Esophagus mucosa (tissue), 1 donor: ENCODE data around the gene TK2. TPM values are rescaled to one million over a fixed set of nuclear protein-coding genes. Genes with fewer than 3 reads are reported as not detected.
A peak's percentile ranks its signal among the peaks of the same experiment; 100 is the strongest.

Experiments used
- ATAC-seq: fragments of 200-7000 bp; cut with Tn5 transposase; one replicate; pipeline ENCODE4 v1.9.1; 2020
- total RNA-seq: library from RNA; stranded (reverse); gene quantifications from one replicate; pipeline ENCODE4 v1.2.4, GENCODE V29; 2023
- donor health status: DM: yes; HTN: yes; CAD: no.

TK2 gene
- total RNA-seq, 1 donor from 2014 or later = 8.5 TPM

DNA sequence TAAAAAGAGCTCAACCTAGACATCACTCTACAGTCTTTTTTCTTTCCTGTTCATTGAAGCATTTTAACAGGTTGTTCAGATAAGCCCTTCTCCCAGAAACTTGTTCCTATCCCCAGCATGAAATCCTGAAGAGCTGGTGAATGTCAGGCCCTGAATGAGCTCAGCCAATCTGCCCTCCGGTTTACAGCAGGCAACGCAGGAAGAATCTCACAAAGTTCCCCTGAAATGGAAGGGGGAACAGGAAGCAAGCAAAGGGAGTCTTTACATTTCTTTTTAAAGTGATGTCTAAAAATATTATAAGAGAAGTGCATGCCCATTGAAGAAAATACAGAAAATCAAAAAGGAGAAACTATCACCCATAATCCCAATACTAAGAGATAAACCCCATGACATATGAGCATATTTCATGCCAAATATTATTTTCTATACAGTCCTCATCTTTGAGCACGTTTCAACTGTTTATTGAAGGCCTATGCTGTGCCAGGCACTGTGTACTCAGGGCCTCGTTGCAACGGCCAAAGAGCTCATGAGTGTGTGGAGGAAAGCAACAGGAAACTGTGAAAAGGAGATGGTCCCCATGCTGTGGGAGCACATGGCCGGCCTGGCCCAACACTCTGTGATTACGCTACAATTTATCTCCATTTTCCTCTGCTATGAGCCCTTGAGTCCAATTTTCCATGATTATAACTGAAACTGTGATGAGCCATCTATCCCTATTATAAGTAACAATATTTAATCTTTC, 5.7 kb downstream of the TK2 start:
- ATAC-seq = no peak

DNA sequence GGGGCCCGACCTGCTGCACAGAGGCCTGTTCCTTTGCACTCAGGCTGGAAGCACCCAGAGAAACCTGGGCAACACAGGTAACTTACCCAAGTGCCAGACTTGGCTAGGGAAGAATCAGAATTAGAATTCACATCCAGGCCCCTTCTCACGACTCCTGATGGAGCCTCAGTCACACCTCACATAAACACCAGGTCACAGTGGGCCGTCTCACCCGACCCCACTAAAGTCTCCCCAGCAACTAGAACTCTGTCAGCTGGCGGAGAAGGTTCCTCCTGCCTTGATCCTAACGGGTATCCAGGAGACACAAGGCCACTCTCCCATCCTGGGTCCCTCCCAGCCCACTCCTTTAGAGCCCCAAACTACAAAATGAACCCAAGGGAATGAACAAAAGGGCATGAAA, 6.4 kb downstream of the TK2 start:
- no peak for ATAC-seq

DNA sequence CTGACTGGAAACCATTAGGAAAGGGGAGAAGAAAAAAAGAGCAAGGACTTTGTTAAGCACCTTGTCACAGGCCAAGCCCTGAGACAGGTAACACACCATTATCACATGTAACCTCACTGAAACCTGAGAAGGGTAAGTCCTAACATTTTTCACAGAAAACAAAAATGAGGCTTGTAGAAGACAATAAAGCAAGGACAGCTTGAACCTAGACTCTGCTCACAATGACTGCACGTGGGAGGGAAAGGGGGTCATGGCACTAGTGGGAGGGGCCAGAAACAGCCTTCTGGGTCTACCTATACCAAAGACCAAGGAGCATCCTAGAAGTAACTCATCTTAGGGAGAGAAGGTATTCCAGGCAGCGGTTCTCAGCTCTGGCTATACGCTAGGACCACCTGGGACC, 7.5 kb downstream of the TK2 start:
- ATAC-seq = no peak

DNA sequence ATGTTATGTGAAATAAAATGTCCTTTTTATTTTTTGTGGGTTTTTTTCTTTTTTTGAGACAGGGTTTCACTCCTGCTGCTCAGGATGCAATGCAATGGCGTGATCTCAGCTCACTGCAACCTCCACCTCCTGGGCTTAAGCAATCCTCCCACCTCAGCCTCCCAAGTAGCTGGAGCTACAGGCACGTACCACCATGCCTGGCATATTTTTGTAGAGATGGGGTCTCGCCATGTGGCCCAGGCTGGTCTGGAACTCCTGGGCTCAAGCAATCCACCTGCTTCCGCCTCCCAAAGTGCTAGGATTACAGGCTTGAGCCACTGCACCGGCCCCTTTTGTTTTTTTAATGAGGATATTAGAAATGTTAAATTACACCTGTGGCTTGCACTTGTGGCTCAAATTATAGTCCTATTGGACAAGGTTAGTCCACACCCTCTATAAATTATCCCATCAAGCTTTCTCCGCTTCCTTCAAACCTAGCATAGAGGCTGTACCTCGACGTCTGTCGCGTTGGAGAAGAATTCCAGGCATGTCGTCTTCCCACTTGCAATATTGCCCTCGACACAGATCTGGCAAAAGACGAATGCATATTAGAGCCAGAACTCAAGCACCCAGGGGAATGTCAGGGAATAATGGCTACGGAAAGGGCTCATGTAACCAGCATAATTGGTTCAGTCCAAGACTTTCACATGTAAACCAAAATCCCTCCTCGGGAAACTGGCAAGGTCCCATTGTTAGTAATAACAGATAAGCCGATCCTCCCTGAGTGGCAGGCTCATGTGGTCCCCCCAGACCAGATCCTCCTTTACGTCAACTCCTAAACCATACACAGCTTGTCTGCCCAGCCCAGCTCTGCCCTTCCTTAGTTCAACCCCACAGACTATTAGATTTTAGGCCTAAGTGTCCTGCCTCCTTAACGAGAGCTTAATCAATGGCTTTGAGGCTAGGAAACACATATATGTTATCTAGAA, 8.2 kb downstream of the TK2 start:
- no peak for ATAC-seq

DNA sequence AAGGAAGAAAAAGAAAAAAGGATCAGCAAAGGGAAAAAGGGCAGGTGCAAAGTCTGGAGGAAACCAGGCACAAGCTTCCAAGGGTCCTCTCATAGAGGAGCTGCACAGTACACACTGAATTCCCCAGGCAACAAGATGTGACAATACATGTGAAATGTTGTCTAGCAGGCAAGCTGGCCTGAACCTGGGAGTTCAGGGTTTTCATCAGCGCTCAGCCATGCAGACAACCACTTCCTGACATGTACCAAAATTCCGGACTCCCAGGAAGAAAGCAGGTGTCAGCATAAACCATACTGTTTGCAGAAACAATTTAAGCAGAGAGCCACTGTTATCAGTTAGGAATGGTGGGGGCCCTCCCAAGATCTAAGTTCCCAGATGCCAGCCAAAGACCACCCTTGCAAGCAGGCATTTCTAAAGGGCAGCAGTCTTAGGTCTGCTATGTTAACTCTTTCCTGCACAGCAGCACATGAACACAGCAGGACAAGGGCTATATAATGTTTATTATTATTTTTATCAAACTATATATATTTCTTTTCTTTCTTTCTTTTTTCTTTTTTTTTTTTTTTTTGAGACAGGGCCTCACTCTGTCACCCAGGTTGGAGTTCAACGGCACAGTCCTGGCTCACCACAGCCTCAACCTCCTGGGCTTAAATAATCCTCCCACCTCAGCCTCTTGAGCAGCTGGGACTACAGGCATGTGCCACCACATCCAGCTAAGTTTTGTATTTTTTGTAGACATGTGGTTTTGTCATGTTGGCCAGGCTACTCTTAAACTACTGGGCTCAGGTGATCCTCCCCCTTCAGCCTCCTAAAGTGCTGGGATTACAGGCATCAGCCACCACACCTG, 10.1 kb downstream of the TK2 start:
- ATAC-seq = peak; percentile 19

DNA sequence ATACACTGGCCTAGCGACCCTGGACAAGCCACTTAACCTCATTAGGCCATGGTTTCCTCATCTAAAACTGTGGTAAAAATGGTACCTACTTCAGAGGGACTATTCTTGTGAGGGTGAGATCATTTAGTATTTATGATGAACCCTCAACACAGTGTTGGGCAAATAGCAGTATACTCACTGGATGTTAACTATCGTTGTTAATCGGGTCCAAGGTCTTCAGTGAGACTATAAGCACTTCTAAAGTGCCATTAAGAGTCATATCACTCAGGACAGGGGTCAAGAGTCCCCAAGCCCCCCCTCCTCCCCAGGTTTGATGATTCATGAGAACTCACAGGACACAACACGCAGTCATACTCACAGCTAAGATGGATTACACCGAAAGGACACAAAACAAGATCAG, 11.0 kb downstream of the TK2 start:
- no peak for ATAC-seq

DNA sequence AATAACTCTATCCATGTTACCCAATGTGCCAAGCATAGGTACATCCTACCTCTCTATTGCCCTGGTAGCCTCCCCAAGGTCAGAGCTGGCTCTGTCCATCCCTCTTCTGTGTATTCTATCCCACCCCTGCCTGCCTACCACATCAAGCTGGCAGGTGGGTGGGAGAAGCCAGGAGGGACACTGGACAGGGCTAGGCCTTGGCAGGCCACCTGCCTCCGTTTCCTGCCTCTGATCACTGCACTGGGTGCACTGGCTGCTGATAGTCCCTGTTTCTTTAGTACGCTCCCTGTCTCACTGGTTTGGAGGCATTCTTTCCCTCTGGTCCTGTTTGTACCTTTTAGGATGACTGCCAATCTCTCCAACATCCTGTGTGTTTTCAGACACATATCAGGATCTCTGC, 12.7 kb downstream of the TK2 start:
- ATAC-seq = no peak

DNA sequence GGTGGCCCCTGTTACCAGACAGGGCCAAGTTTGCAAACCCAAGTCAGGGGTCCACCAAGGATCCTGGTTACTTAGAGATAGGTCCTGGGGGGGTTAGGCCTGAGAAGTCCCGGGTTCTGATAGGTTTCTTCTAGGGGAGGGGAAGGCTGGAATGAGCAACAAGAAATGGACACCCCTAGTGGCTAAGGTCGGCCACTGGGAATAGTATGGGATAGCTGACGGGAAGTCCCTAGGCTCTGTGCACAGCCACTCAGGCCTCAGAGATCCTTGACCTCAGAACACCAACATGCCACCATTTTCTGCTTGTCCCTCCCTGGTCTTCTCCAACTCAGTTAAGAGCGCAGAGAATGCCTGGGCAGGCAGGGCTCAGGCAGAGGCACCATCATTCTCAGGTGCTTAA, 13.4 kb downstream of the TK2 start:
- no peak for ATAC-seq

DNA sequence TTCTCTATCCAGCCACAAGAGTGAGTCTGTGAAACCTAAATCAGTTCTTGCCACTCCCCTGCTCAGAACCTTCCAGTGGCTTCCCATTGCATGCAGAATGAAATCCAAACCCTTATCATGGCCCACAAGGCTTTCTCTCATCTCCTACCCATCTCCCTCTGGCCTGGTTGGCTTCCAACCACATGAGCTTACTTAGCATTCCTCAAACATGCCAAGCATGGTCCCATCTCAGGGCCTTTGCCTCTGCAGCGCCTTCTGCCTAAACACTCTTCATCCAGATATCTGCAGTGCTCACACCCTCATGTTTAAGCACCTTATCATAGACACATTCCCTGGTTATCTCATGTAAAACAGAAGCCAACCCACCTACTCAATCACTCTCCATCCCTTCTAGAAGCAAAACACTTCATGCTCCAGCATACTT, 15.5 kb downstream of the TK2 start:
- ATAC-seq = no peak

DNA sequence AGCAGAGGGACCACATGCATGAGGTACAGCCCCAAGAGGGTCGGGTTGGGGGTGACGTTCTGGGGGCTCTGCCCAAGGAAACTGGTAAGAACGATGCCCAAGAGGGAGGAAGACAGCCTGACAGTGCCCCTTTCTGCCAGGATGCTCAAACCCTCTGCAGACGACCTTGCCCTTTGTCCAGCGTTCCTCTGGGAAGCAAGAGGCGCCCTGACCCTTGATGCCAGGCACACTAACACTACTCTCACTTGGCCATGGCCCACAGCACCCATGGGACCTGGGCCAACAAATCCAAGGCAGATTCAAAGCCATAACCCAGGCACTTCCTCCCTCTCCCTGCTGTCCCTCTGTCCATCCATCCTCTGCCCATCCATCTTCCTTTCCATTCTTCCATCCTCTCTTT, 20.4 kb downstream of the TK2 start:
- no peak for ATAC-seq

DNA sequence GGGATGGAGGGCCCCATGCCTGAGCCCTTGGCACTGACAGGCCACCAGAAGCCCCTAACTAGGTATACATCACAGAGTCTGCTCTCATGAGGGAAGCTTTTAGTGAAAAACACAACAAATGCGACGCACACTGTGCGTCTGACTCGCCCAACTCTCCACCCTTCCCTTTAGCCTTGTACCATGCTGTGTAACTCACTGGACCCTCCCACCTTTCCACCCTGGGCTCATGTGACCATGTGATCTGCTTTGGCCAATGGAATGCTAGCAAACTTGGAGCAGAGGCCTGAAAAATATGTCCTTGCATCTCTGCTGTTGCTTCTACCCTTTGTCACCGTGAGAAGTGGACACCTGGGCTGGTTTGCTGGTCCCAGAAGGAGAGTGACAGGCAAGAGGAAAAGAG, 21.6 kb downstream of the TK2 start:
- no peak for ATAC-seq

DNA sequence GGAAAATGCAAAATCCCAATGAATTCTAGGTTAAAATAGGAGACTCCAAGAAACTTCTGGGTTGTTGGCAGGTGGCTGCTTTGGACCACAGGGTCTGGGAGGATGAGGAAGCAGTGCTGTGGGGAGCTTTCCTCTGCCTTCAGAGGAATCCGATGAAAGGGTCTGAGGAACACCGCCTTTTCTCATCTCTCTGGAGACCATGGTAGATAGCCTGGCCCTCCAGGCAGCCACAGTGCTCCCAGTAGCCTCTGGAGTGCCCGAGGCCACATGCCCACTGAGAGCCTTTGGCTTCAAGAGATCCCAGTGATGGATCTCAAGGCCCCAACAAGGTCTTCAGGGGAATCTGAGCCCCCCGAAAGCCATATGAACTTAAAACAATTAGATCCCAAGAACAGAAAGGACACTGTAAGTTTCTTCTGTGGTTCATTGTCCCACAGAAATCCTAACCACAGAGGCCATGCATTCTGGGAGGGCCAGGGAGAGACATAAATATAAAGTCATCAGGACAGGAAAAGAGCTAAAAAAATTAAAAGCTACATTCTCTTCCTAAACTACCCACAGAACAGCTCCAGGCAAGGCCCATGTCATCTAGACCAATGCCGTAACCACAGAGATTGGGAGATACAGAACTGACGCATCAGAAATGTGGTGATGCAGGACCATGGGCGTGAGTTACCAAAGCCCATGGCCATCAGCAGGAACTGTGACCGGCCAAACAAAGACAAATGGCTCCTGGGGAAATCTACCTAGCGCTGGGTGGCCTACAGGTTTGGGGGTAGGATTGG, 24.3 kb downstream of the TK2 start:
- no peak for ATAC-seq

DNA sequence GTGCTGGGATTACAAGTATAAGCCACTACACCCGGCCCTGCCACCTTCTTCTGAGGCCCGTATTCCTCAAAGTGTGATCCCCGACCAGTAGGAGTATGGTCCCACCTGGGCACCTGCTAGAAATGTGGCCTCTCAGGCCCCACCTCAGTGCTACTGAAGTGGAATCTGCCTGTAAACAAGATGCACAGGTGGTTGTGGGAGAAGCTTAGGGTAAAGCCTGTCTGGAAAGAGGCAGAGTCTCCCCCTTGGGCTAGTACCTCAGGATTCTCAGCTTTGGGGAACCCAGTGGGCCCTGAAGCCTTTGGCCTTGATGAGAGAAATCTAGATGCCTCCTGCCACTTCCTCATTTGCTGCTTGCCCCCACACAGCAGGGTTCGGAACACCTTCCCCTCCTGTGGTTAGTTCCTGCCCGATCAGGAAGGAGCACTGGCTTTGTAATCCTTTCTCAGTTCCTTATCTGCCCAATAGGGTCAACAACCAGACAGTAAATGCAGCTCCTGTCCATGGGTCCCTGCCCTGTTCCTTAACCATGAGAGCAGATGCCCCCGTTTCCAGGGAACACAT, 25.2 kb downstream of the TK2 start:
- peak; percentile 45 for ATAC-seq

DNA sequence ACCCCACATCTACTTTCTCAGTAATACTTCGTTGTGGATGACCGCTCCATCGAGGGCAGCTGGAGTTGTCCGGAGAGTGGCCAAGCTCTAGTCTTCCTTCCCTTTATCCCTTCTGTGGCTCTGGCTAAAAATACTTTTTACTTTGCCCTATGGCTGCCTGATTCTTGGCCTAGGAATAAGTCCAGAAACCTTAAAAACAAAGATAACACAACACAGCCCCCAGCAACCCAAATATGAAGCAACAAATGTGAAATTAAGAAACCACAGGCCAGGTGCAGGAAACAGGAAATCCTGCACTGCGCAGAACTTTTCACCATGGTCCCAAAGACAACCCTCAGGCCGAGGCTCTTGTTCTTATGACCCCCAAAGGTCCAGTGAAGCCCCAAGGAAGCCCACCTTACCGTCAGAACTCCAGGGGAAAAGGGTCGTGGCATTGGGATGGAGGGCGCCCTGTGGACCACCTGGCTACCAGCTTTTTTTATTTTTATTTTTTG, 26.0 kb downstream of the TK2 start:
- peak; percentile 1 for ATAC-seq

DNA sequence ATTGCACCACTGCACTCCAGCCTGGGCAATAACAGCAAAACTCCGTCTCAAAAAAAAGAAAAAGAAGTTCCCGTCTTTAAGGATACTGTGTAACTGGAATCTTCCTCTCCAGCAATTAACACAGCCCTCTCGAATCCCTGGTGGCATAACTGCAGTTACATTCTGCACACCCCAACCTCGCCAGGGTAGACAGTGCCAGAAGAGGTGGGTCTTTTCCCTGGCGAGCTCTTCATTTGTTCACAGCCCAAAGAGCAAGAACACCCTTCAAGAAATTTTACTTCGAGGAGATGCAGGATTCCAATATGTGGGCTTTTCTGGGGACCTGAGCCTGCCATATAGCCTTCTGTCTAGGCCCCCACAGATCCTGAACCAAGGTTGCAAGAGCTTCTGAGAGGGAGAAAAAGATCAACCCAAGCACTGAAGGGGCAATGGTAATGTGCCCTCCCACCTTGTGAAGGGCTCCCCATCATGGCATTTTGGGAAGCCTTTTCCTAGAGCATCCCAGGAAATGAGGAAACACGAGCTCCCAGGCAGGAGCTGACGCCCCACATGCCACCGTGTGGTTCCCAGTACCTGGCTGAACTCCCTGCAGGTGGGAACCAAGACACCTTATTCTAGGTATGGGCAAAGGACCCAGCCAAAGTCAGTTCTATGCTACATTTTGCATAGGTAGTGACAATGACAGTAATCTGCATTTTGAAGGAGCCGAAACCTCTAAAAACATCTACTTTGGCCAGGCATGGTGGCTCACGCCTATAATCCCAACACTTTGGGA, 26.9 kb downstream of the TK2 start:
- ATAC-seq = no peak

DNA sequence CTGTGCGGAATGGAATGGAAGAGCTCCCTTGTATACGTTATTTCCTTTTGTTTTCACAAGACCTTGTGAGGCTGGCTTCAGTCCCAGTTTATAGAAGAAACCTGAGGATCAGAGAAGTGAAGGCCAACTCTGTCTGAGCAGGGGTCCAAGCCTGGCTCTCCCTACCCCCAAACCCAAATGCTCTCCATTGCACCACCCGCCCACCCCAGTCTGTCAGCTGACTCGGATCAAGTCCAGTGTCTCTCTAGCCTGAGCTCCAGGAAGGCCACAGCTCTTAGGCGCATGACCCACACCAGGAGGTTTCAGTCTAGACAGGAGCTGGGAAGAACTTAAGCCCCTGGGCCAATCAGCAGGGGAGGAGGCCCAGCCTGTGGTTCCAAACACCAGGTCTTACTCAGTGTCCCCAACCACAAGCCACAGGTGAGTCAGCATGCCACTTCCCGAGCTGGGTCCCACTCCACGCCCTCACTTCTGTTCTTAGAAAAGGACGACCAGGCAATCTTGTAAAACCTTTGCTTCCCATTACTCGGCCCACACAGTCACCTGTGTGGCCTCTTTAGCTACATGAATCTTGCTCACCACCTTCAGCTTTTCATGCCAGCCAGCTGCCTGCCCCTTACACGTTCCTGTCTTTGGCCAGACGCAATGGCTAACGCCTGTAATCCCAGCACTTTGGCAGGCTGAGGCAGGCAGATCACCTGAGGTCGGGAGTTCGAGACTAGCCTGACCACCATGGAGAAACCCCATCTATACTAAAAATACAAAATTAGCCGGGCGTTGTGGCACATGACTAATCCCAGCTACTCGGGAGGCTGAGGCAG, 27.8 kb downstream of the TK2 start:
- ATAC-seq = peak; percentile 80

DNA sequence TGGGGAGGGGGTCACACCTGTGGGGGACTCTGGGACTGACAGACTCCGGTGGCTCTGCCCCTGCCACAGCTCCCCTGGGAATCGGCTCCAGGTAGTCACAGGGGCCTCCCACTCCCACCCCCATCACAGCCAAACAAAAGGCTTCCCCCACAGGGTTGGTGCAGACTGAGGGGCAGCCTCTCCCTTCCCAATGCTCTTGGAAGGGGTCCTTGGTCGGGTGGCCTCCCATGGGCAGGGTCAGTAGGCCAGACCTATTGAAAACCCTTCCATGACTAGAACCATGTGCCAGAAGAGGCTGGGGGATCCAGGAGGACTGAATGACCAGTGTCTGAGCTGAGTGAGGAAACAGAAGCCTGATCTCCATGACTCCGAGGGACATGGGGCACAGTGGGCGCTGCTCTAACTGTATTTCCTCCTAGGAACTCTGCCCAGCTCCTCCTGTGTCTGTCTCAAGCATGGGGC, 28.6 kb downstream of the TK2 start:
- ATAC-seq = no peak

DNA sequence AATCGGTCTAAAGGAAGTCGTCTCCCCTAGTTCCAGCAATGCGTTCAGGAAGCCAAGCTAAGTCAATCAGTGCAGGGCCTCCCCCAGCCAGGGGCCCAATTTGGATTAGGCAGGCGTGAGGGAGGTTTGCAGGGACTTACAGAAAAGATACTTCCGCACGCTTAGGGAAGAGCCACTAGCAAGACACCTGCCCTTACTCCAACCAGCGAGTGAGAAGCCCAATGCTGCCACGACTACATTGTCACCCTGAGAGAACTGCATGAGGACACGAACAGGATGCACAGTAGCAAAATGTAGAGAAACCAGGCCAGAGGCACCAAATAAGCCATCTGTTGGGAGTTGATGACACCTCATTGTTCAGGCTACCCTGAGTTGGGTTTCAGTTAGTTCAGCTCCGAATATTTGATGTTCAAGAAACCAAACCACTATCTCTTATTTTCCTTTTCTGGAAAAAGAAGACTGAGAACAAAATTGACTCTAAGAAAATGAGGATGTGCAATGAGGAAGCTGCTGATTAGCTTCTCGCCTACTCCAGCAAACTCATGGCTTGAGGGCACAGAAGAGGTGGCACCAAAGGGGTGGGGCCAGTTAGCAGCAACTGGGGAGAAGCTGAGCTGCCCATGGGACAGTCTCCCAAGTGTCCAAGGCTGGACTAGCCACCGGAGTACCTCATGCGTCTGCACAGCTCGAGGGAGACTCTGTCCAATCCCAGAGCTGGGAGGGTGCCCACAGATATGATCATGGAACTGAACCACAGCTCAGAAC, 29.3 kb downstream of the TK2 start:
- no peak for ATAC-seq
